ENCODE data around the gene AUTS2.

- no peak for TF ChIP-seq ATF3 (IDR thresholded peaks at IDR 0.05)
- TF ChIP-seq YY1 (IDR thresholded peaks at IDR 0.05) = no peak
- no peak for TF ChIP-seq CTCF (IDR thresholded peaks at IDR 0.05; ENCODE audit: low read depth, low read length, missing input control)
- TF ChIP-seq MAX (IDR thresholded peaks at IDR 0.05) = no peak
- no peak for TF ChIP-seq FOXA1 (IDR thresholded peaks at IDR 0.05)
- TF ChIP-seq TAF1 (conservative IDR thresholded peaks at IDR 0.05) = no peak
- TF ChIP-seq JUND (IDR thresholded peaks at IDR 0.05) = no peak
- no peak for TF ChIP-seq EGR1 (IDR thresholded peaks at IDR 0.05; ENCODE audit: low read depth in 2 of 2)
- TF ChIP-seq RXRA (IDR thresholded peaks at IDR 0.05) = no peak
- no peak for TF ChIP-seq RAD21 (IDR thresholded peaks at IDR 0.05)
- no peak for TF ChIP-seq REST (IDR thresholded peaks at IDR 0.05)
Measured at GRCh38 chr7:70631718-70632117, 1033.4 kb downstream of the AUTS2 start.
